Loucy (cell line): ENCODE results near the gene C1QTNF1.

ENCODE experiments used
- CTCF ChIP-seq: fragments of 200-600 bp; sonication (generic); conservative IDR thresholded peaks from 2 replicates; pipeline ENCODE4 v1.5.1; 2014; ENCODE audit warnings: mild to moderate bottlenecking, antibody characterized with exemption, low read length
- EZH2phosphoT487 ChIP-seq: fragments of 200-600 bp; IDR thresholded peaks from 2 replicates; pipeline ENCODE4 v1.6.1; 2018; ENCODE audit warnings: antibody characterized with exemption, mild to moderate bottlenecking, moderate library complexity, borderline replicate concordance

- TF ChIP-seq CTCF (no peak), EZH2phosphoT487 (no peak)
Observed at GRCh38 chr17:79034931-79035485, 11.0 kb downstream of the C1QTNF1 start.
